Keratinocyte (primary cell): ENCODE data around the gene STK32C.

Experiments
- CTCF ChIP-seq, 3 experiments: IDR thresholded peaks in 1 of 3; conservative IDR thresholded peaks in 1 of 3; optimal IDR thresholded peaks in 1 of 3; 2 replicates in 2 of 3; 3 replicates in 1 of 3; pipeline versions ENCODE3 to v1.5.1; 2011; ENCODE audit warnings: low read length in 3 of 3, mild to moderate bottlenecking in 3 of 3, moderate library complexity in 2 of 3, control low read depth in 1 of 3, inconsistent platforms in 1 of 3; ENCODE audit not compliant: insufficient read depth in 2 of 3; ENCODE audit errors: extremely low read depth in 1 of 3
- EZH2 ChIP-seq: IDR thresholded peaks from one replicate; pipeline ENCODE4 v1.6.1; 2012; ENCODE audit warnings: inconsistent platforms, mild to moderate bottlenecking, low read length, moderate library complexity

GRCh38 chr10:132166216-132166950, 141.4 kb downstream of the STK32C start:
- no peak for TF ChIP-seq CTCF (optimal IDR thresholded peaks at IDR 0.05 in 1 of 3, IDR thresholded peaks at IDR 0.05 in 1 of 3, conservative IDR thresholded peaks at IDR 0.05 in 1 of 3; ENCODE audit: extremely low read depth in 1 of 3, insufficient read depth in 2 of 3, low read length in 3 of 3)
- no peak for TF ChIP-seq EZH2
